Hepatocyte (in vitro differentiated cells): ENCODE results near the gene OR56A4. TPM values are rescaled to one million over a fixed set of nuclear protein-coding genes. Genes with fewer than 3 reads are reported as not detected.

Source experiments
- DNase-seq: peaks from one replicate; pipeline ENCODE4 v3.0.0-alpha.2; 2016; ENCODE audit warnings: low spot score
- H2AFZ ChIP-seq: fragments of 200-600 bp; sonication (generic); 2 replicates; pipeline ENCODE4 v1.6.0; 2016; ENCODE audit warnings: antibody characterized with exemption, mild to moderate bottlenecking
- H3K27ac ChIP-seq: fragments of 200-600 bp; sonication (generic); 2 replicates; pipeline ENCODE4 v1.5.1; 2016; ENCODE audit warnings: mild to moderate bottlenecking
- H3K27me3 ChIP-seq: fragments of 200-600 bp; sonication (generic); 2 replicates; pipeline ENCODE4 v1.6.1; 2016
- H3K36me3 ChIP-seq: fragments of 200-600 bp; sonication (generic); replicated peaks from 2 replicates; pipeline ENCODE4 v1.5.1; 2016; ENCODE audit warnings: low read depth; ENCODE audit not compliant: insufficient read depth
- H3K4me1 ChIP-seq: fragments of 200-600 bp; sonication (generic); 2 replicates; pipeline ENCODE4 v1.5.1; 2016; ENCODE audit warnings: mild to moderate bottlenecking, moderate library complexity; ENCODE audit not compliant: insufficient read depth
- H3K4me2 ChIP-seq: fragments of 200-600 bp; sonication (generic); 2 replicates; pipeline ENCODE4 v1.6.0; 2016
- H3K4me3 ChIP-seq: fragments of 200-600 bp; sonication (generic); 2 replicates; pipeline ENCODE4 v1.5.1; 2016; ENCODE audit warnings: mild to moderate bottlenecking
- H3K79me2 ChIP-seq: fragments of 200-600 bp; sonication (generic); 2 replicates; pipeline ENCODE4 v1.6.0; 2017; ENCODE audit warnings: mild to moderate bottlenecking
- H3K9me2 ChIP-seq: fragments of 200-600 bp; sonication (generic); replicated peaks from 2 replicates; pipeline ENCODE4 v1.6.0; 2017; ENCODE audit warnings: mild to moderate bottlenecking; ENCODE audit not compliant: insufficient read depth
- H3K9me3 ChIP-seq: fragments of 200-600 bp; sonication (generic); 2 replicates; pipeline ENCODE4 v1.5.1; 2016; ENCODE audit warnings: low read depth, mild to moderate bottlenecking
- H4K20me1 ChIP-seq: fragments of 200-600 bp; sonication (generic); 2 replicates; pipeline ENCODE4 v1.6.0; 2016; ENCODE audit warnings: mild to moderate bottlenecking; ENCODE audit not compliant: insufficient read depth, poor library complexity, severe bottlenecking
- CTCF ChIP-seq: fragments of 200-600 bp; sonication (generic); IDR thresholded peaks from 2 replicates; pipeline ENCODE4 v1.5.1; 2016; ENCODE audit warnings: antibody characterized with exemption, mild to moderate bottlenecking; ENCODE audit not compliant: poor library complexity
- EZH2 ChIP-seq: fragments of 200-600 bp; sonication (generic); IDR thresholded peaks from 2 replicates; pipeline ENCODE4 v1.6.1; 2016; ENCODE audit warnings: antibody characterized with exemption, mild to moderate bottlenecking, borderline replicate concordance
- EZH2phosphoT487 ChIP-seq: fragments of 200-600 bp; sonication (generic); IDR thresholded peaks from one replicate; pipeline ENCODE4 v1.6.1; 2018; ENCODE audit warnings: antibody characterized with exemption, mild to moderate bottlenecking, low read depth, moderate library complexity; ENCODE audit not compliant: unreplicated experiment, severe bottlenecking
- WGBS: methylation state at CpG from one replicate; pipeline ENCODE4 v1.1.6; 2016; ENCODE audit warnings: low lambda C conversion rate; ENCODE audit errors: missing lambda C conversion rate; 5-methylcytosine and 5-hydroxymethylcytosine counted together
- polyA plus RNA-seq: library from polyadenylated mRNA; unstranded; fragments of >200 nt; fragmentation: Nextera tagmentation; extraction: Ambion mirVana; gene quantifications from 2 replicates; pipeline ENCODE4 v1.2.1, GENCODE V29; 2016
- total RNA-seq: library from RNA; depleted of rRNA; stranded (reverse); fragments of >200 nt; gene quantifications from 2 replicates; pipeline ENCODE4 v1.2.3, GENCODE V29; 2014

The OR56A4 gene
- total and polyA plus RNA-seq, 2 experiments from 2014 or later: not detected

- H4K20me1 ChIP-seq: no peaks in the 10 kb centered on the region
- H3K27ac ChIP-seq: no peak overlapping the region
- no peaks in the 10 kb centered on the region for H3K79me2 ChIP-seq
- no peaks in the 10 kb centered on the region for H3K4me1 ChIP-seq
- no peak overlapping the region for H2AFZ ChIP-seq
- no peaks in the 10 kb centered on the region for H3K36me3 ChIP-seq
- H3K4me2 ChIP-seq: no peak overlapping the region
- H3K9me3 ChIP-seq: no peaks in the 10 kb centered on the region
- H3K4me3 ChIP-seq: no peak overlapping the region
- H3K9me2 ChIP-seq: no peaks in the 10 kb centered on the region
- TF ChIP-seq CTCF: no peak
- no peak for TF ChIP-seq EZH2
- no peak for TF ChIP-seq EZH2phosphoT487
- peaks cover 11% of the 10 kb centered on the region for H3K27me3 ChIP-seq
- DNase-seq: no peak
- WGBS: 74% methylated on average over 4 of the region's 4 CpGs
Measured at GRCh38 chr11:5989203-5989602, 17.5 kb downstream of the OR56A4 start.

GRCh38 chr11:5986885-5987284 is 19.9 kb downstream of the OR56A4 start, which contains the start of gene OR52L1:
TSS of gene OR52L1 (minus strand) at chr11:5986985. CDS start at chr11:5986930, 55 bp downstream.
- H3K9me2 ChIP-seq: no peaks in the 10 kb centered on the region
- H3K4me2 ChIP-seq: no peak within 1 kb of the TSS
- no peaks in the 10 kb centered on the region for H3K36me3 ChIP-seq
- H2AFZ ChIP-seq: no peak within 1 kb of the TSS
- DNase-seq: no peak
- H4K20me1 ChIP-seq: no peaks in the 10 kb centered on the region
- TF ChIP-seq EZH2phosphoT487 (no peak), CTCF (no peak), EZH2 (no peak)
- H3K4me1 ChIP-seq: no peaks in the 10 kb centered on the region
- 69% methylated on average over 1 of the region's 1 CpG for WGBS
- no peaks in the 10 kb centered on the region for H3K79me2 ChIP-seq
- no peaks in the 10 kb centered on the region for H3K9me3 ChIP-seq
- H3K27me3 ChIP-seq: peaks cover 11% of the 10 kb centered on the region
- no peak within 1 kb of the TSS for H3K27ac ChIP-seq
- H3K4me3 ChIP-seq: no peak within 1 kb of the TSS

- no peak for DNase-seq
- WGBS: 62% methylated on average over 1 of the region's 1 CpG
- Histone ChIP-seq H2AFZ (no peak overlapping the region), H3K27ac (no peak overlapping the region), H3K4me2 (no peak overlapping the region), H4K20me1 (no peaks in the 10 kb centered on the region), H3K4me1 (no peaks in the 10 kb centered on the region), H3K79me2 (no peaks in the 10 kb centered on the region), H3K4me3 (no peak overlapping the region), H3K36me3 (no peaks in the 10 kb centered on the region), H3K27me3 (no peaks in the 10 kb centered on the region), H3K9me2 (no peaks in the 10 kb centered on the region), H3K9me3 (no peaks in the 10 kb centered on the region)
- TF ChIP-seq EZH2phosphoT487 (no peak), EZH2 (no peak), CTCF (no peak)
Measured at GRCh38 chr11:5983443-5983842, 23.3 kb downstream of the OR56A4 start.

GRCh38 chr11:5973530-5973929 is 33.2 kb downstream of the OR56A4 start:
- Histone ChIP-seq H3K27ac (no peak overlapping the region), H3K36me3 (no peaks in the 10 kb centered on the region), H3K4me2 (no peak overlapping the region), H3K79me2 (no peaks in the 10 kb centered on the region), H3K9me2 (no peaks in the 10 kb centered on the region), H3K9me3 (no peaks in the 10 kb centered on the region), H3K27me3 (peaks cover 11% of the 10 kb centered on the region), H4K20me1 (no peaks in the 10 kb centered on the region), H3K4me3 (no peak overlapping the region), H3K4me1 (no peaks in the 10 kb centered on the region), H2AFZ (no peak overlapping the region)
- WGBS: 83% methylated on average over 1 of the region's 1 CpG
- TF ChIP-seq CTCF: no peak
- no peak for TF ChIP-seq EZH2
- TF ChIP-seq EZH2phosphoT487: no peak
- no peak for DNase-seq
